PC-3 (cell line): ENCODE measurements around the gene TKT. TPM values are rescaled to one million over a fixed set of nuclear protein-coding genes. Genes with fewer than 3 reads are reported as not detected.
A peak's percentile ranks its signal among the peaks of the same experiment; 100 is the strongest.

ENCODE experiments used
- ATAC-seq: fragments of 200-7000 bp; cut with Tn5 transposase; 2 replicates; pipeline ENCODE4 v1.9.1; 2020; ENCODE audit warnings: mild to moderate bottlenecking, moderate library complexity
- BruUV-seq: library from RNA; stranded (reverse); fragments of 400-500 nt; replicated peaks from 2 replicates; lab custom pipeline; 2021; lab: Mats Ljungman, UMichigan
- CTCF ChIA-PET: fragments of 300-600 bp; sonication (Branson Sonifier 250); formaldehyde crosslinking; loops from one replicate; lab custom pipeline; 2022; ENCODE audit warnings: antibody characterized with exemption; lab: Charles Lee
- POLR2A ChIA-PET: fragments of 300-600 bp; sonication (Branson Sonifier 250); formaldehyde crosslinking; loops from one replicate; lab custom pipeline; 2022; ENCODE audit warnings: antibody characterized with exemption; ENCODE audit not compliant: unreplicated experiment; lab: Charles Lee
- DNase-seq: peaks from one replicate; pipeline ENCODE4 v3.0.0-alpha.2; 2015
- H2AFZ ChIP-seq: fragments of 300-600 bp; sonication (generic); 2 replicates; pipeline ENCODE4 v1.6.0; 2016; ENCODE audit warnings: antibody characterized with exemption, low read length
- H3F3A ChIP-seq: fragments of 300-600 bp; sonication (generic); one replicate; pipeline ENCODE4 v1.6.0; 2017; ENCODE audit warnings: antibody characterized with exemption, low read length, control low read depth, mild to moderate bottlenecking; ENCODE audit not compliant: unreplicated experiment
- H3K27ac ChIP-seq: fragments of 300-600 bp; sonication (generic); 2 replicates; pipeline ENCODE4 v1.5.1; 2016; ENCODE audit warnings: mild to moderate bottlenecking, low read length
- H3K27me3 ChIP-seq: fragments of 300-600 bp; sonication (generic); 2 replicates; pipeline ENCODE4 v1.6.1; 2016; ENCODE audit warnings: low read length, mixed read lengths
- H3K36me3 ChIP-seq: fragments of 300-600 bp; sonication (generic); 2 replicates; pipeline ENCODE4 v1.6.1; 2016; ENCODE audit warnings: low read depth, mixed run types, low read length, mixed read lengths
- H3K4me1 ChIP-seq: fragments of 300-600 bp; sonication (generic); 2 replicates; pipeline ENCODE4 v1.5.1; 2016; ENCODE audit warnings: low read length; ENCODE audit not compliant: insufficient read depth
- H3K4me2 ChIP-seq: fragments of 300-600 bp; sonication (generic); 2 replicates; pipeline ENCODE4 v1.6.0; 2016; ENCODE audit warnings: low read length
- H3K4me3 ChIP-seq: fragments of 300-600 bp; sonication (generic); 2 replicates; pipeline ENCODE4 v1.5.1; 2016; ENCODE audit warnings: mild to moderate bottlenecking, low read length, mixed read lengths
- H3K79me2 ChIP-seq: fragments of 300-600 bp; sonication (generic); 2 replicates; pipeline ENCODE4 v1.6.1; 2017; ENCODE audit warnings: low read length, mixed read lengths
- H3K9ac ChIP-seq: fragments of 300-600 bp; sonication (generic); 2 replicates; pipeline ENCODE4 v1.6.0; 2016; ENCODE audit warnings: mild to moderate bottlenecking, low read length
- H3K9me2 ChIP-seq: fragments of 300-600 bp; sonication (generic); replicated peaks from 2 replicates; pipeline ENCODE4 v1.6.1; 2016; ENCODE audit warnings: mixed run types, low read length, mixed read lengths
- H3K9me3 ChIP-seq: fragments of 300-600 bp; sonication (generic); 2 replicates; pipeline ENCODE4 v1.6.1; 2016; ENCODE audit warnings: low read length, mixed read lengths
- H4K20me1 ChIP-seq: fragments of 300-600 bp; sonication (generic); 2 replicates; pipeline ENCODE4 v1.6.1; 2016; ENCODE audit warnings: low read length, mixed read lengths
- CTCF ChIP-seq: fragments of 300-600 bp; sonication (generic); conservative IDR thresholded peaks from 2 replicates; pipeline ENCODE4 v1.5.1; 2017; ENCODE audit warnings: antibody characterized with exemption, low read depth, mild to moderate bottlenecking, low read length
- EZH2 ChIP-seq: fragments of 300-600 bp; sonication (generic); IDR thresholded peaks from one replicate; pipeline ENCODE4 v1.6.1; 2017; ENCODE audit warnings: antibody characterized with exemption, mild to moderate bottlenecking, low read length; ENCODE audit not compliant: unreplicated experiment
- EZH2phosphoT487 ChIP-seq: fragments of 300-600 bp; sonication (generic); IDR thresholded peaks from 2 replicates; pipeline ENCODE4 v1.6.1; 2018; ENCODE audit warnings: mild to moderate bottlenecking, antibody characterized with exemption, low read length, borderline replicate concordance
- intact Hi-C: fragments of 100-400 bp; cut with micrococcal nuclease; formaldehyde crosslinking; loops from 2 replicates; pipeline ENCODE4 v1.9.0; 2023
- total RNA-seq: library from RNA; depleted of rRNA; stranded (reverse); fragments of >200 nt; gene quantifications from 2 replicates; pipeline ENCODE4 v1.2.3, GENCODE V29; 2014

TKT gene
- total RNA-seq, 1 experiment from 2014 or later, result 486 TPM

DNA sequence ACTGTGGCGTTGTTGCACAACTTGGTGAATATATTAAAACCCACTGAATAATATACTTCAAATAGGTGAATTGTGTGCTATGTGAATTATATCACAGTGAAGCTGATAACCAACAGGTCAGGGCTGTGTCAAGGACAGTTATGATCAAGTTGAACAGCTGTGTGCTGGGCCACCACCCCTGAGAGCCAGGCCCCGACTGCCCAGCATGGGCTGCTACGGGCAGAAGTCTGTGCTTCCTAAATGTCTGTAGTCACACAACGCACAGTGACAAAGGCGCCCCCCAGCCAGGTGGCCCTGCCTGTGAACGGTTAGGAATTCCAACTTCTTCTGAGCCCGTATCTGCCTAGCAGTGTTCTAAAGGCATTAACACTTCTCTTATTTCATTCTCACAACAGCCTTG, 32.8 kb downstream of the TKT start:
- no peak for ATAC-seq
- no peaks in the 10 kb centered on the region for H3F3A ChIP-seq
- H3K27me3 ChIP-seq, result no peaks in the 10 kb centered on the region
- no peak overlapping the region for H3K4me2 ChIP-seq
- intact Hi-C loops, result no loop called here
- no peak overlapping the region for H3K9ac ChIP-seq
- no TSS peak for BruUV-seq
- no peaks in the 10 kb centered on the region for H4K20me1 ChIP-seq
- H3K9me3 ChIP-seq, result no peaks in the 10 kb centered on the region
- H3K36me3 ChIP-seq, result peaks cover 50% of the 10 kb centered on the region
- H3K9me2 ChIP-seq, result no peaks in the 10 kb centered on the region
- no peak overlapping the region for H3K27ac ChIP-seq
- DNase-seq, result no peak
- H2AFZ ChIP-seq, result no peak overlapping the region
- no peak for TF ChIP-seq EZH2
- ChIA-PET CTCF (no interaction called here), POLR2A (no interaction called here)
- no peaks in the 10 kb centered on the region for H3K79me2 ChIP-seq
- no peaks in the 10 kb centered on the region for H3K4me1 ChIP-seq
- no peak overlapping the region for H3K4me3 ChIP-seq

DNA sequence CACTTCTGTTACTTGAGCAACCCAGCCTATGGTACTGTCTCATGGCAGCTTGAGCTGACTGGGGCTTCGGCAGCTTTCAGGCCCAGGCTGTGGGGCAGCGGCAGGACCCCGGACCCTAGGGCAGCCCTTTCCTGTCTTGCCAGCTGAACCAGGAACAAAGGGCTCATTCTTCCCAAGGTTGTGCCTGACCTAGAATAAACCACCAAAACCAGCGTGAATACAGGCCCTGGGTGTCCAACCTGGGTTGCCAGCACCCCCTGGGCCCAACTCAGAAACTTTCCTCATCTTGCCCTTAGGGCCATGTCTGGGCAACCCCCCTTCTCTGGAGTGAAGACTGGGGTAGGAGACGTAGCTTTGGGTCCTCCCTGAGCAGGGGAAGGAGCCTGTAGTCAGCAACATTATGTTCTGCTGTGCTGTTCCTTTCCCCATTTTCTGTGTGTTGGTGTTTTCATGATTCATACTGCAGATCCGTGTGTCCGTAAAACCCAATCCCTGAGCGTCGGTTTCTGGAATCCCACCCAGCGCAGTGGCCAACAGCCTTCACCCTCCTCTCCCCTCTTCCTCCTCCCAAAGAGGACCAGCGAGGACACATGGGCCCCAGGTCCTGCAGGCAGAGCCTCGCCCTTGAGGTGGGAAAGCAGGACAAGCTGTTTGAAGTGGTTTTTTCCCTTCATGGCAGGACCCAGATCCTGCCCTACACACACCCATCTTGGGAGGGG, 33.5 kb downstream of the TKT start:
- no peak overlapping the region for H3K4me3 ChIP-seq
- H3K27me3 ChIP-seq, result no peaks in the 10 kb centered on the region
- no peaks in the 10 kb centered on the region for H3F3A ChIP-seq
- ChIA-PET CTCF (no interaction called here), POLR2A (no interaction called here)
- no peaks in the 10 kb centered on the region for H3K79me2 ChIP-seq
- no peaks in the 10 kb centered on the region for H3K9me3 ChIP-seq
- ATAC-seq, result no peak
- H2AFZ ChIP-seq, result no peak overlapping the region
- H3K9me2 ChIP-seq, result no peaks in the 10 kb centered on the region
- TSS peak; percentile 26 for BruUV-seq
- H3K27ac ChIP-seq, result no peak overlapping the region
- TF ChIP-seq EZH2phosphoT487, result no peak
- TF ChIP-seq CTCF, result no peak
- TF ChIP-seq EZH2, result no peak
- H3K9ac ChIP-seq, result no peak overlapping the region
- no peak for DNase-seq
- H3K36me3 ChIP-seq, result peaks cover 44% of the 10 kb centered on the region
- no peaks in the 10 kb centered on the region for H4K20me1 ChIP-seq
- H3K4me1 ChIP-seq, result no peaks in the 10 kb centered on the region
- H3K4me2 ChIP-seq, result no peak overlapping the region
- intact Hi-C loops, result no loop called here

GRCh38 chr3:53221827-53222182, 34.0 kb downstream of the TKT start:
- DNase-seq (peak; percentile 13), ATAC-seq (no peak)
- CTCF ChIA-PET, result no interaction called here
- Histone ChIP-seq H3K27ac (no peak overlapping the region), H3K36me3 (peaks cover 38% of the 10 kb centered on the region), H3K4me3 (no peak overlapping the region), H4K20me1 (no peaks in the 10 kb centered on the region), H3K79me2 (no peaks in the 10 kb centered on the region), H3K9ac (no peak overlapping the region), H3K4me1 (no peaks in the 10 kb centered on the region), H3K4me2 (no peak overlapping the region), H3K27me3 (no peaks in the 10 kb centered on the region), H2AFZ (no peak overlapping the region), H3K9me2 (no peaks in the 10 kb centered on the region), H3F3A (no peaks in the 10 kb centered on the region), H3K9me3 (no peaks in the 10 kb centered on the region)
- intact Hi-C loops, result loop anchor here (2.0 kb wide), 1 partner anchor 489 kb away; no protein-coding TSS in a partner anchor
- no TSS peak for BruUV-seq
- POLR2A ChIA-PET, result no interaction called here
- TF ChIP-seq EZH2phosphoT487, result no peak
- TF ChIP-seq CTCF, result no peak
- no peak for TF ChIP-seq EZH2
